Ectodermal cell (in vitro differentiated cells): ENCODE results near the gene PCDH10. TPM values are rescaled to one million over a fixed set of nuclear protein-coding genes. Genes with fewer than 3 reads are reported as not detected.

Experiments
- H3K27ac ChIP-seq: 2 replicates; pipeline ENCODE4 v1.7.0; 2013; ENCODE audit warnings: mild to moderate bottlenecking, low read depth, low read length; ENCODE audit not compliant: insufficient read depth, poor library complexity, severe bottlenecking
- H3K27me3 ChIP-seq: 2 replicates; pipeline ENCODE4 v1.7.0; 2013; ENCODE audit warnings: mild to moderate bottlenecking, low read length; ENCODE audit not compliant: insufficient read depth, control insufficient read depth, poor library complexity, severe bottlenecking
- H3K36me3 ChIP-seq: one replicate; pipeline ENCODE4 v1.7.0; 2013; ENCODE audit warnings: low read length; ENCODE audit not compliant: control insufficient read depth, insufficient read depth
- H3K4me1 ChIP-seq: one replicate; pipeline ENCODE4 v1.7.0; 2013; ENCODE audit warnings: low read length; ENCODE audit not compliant: control insufficient read depth, insufficient read depth
- H3K4me3 ChIP-seq: 2 replicates; pipeline ENCODE4 v1.7.0; 2013; ENCODE audit warnings: low read depth, low read length, control low read depth; ENCODE audit not compliant: insufficient read depth
- H3K9me3 ChIP-seq: 2 replicates; pipeline ENCODE4 v1.7.0; 2013; ENCODE audit warnings: mild to moderate bottlenecking, low read length, moderate library complexity; ENCODE audit not compliant: control insufficient read depth
- WGBS, 2 experiments: methylation state at CpG; one replicate each; pipeline ENCODE4 v1.1.7; 2013; ENCODE audit warnings: missing lambda C conversion rate in 2 of 2; 5-methylcytosine and 5-hydroxymethylcytosine counted together
- polyA plus RNA-seq, 4 experiments: library from polyadenylated mRNA; stranded (reverse); fragments of 50-300 nt; gene quantifications; one replicate each; pipeline ENCODE4 v1.2.3, GENCODE V29; 2013

The PCDH10 gene, protein sequence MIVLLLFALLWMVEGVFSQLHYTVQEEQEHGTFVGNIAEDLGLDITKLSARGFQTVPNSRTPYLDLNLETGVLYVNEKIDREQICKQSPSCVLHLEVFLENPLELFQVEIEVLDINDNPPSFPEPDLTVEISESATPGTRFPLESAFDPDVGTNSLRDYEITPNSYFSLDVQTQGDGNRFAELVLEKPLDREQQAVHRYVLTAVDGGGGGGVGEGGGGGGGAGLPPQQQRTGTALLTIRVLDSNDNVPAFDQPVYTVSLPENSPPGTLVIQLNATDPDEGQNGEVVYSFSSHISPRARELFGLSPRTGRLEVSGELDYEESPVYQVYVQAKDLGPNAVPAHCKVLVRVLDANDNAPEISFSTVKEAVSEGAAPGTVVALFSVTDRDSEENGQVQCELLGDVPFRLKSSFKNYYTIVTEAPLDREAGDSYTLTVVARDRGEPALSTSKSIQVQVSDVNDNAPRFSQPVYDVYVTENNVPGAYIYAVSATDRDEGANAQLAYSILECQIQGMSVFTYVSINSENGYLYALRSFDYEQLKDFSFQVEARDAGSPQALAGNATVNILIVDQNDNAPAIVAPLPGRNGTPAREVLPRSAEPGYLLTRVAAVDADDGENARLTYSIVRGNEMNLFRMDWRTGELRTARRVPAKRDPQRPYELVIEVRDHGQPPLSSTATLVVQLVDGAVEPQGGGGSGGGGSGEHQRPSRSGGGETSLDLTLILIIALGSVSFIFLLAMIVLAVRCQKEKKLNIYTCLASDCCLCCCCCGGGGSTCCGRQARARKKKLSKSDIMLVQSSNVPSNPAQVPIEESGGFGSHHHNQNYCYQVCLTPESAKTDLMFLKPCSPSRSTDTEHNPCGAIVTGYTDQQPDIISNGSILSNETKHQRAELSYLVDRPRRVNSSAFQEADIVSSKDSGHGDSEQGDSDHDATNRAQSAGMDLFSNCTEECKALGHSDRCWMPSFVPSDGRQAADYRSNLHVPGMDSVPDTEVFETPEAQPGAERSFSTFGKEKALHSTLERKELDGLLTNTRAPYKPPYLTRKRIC
- 10.5 TPM for polyA plus RNA-seq (2013, experiment 1 of 4)
- 10.5 TPM for polyA plus RNA-seq (2013, experiment 2 of 4)
- 7.4 TPM for polyA plus RNA-seq (2013, experiment 3 of 4)
- 8.4 TPM for polyA plus RNA-seq (2013, experiment 4 of 4)

DNA sequence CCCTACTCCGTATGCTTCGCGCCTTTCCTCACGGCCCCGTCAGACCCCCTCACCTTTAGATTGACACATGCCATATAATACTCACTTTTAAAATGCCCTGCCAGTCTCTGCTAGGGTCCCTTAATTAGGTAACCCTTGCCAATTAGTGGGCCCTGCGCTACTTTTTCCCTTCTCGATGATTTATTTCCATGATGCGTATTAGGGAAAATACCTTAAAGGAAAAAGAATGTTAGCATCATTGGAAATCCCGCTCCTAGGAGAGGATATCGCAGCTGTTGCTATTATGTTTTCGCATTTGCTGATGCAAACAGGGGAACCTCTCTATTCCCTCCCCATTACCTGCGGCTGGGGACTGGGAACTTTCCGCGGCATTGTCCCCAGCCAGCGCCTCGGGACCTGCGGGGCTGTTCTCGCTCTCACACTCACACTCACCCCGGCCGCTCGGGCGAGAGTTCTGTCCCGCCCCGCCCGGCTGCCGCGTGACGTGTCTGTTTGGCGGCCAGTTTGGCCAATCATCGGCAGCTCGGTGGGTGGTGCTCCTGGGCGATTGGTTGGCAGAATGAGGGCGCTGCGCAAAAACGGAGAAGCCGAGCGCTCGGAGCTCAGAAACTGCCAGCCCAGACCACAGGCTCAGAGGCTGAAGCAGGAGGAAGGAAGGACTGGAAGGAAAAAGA lies at the start of gene PCDH10:
PCDH10 (plus strand) TSS at position 605 of the 674 bp plus-strand sequence. CDS start 847 bp downstream, outside the sequence.
- Histone ChIP-seq H3K36me3 (no peaks in the 10 kb centered on the region), H3K27me3 (peaks cover 81% of the 10 kb centered on the region), H3K9me3 (no peaks in the 10 kb centered on the region), H3K27ac (no peak within 1 kb of the TSS), H3K4me1 (peaks cover 32% of the 10 kb centered on the region), H3K4me3 (peak within 1 kb of the TSS; percentile 54)
- WGBS, 2 experiments, result 0 to 1% methylated on average over 38 of the region's 38 CpGs

DNA sequence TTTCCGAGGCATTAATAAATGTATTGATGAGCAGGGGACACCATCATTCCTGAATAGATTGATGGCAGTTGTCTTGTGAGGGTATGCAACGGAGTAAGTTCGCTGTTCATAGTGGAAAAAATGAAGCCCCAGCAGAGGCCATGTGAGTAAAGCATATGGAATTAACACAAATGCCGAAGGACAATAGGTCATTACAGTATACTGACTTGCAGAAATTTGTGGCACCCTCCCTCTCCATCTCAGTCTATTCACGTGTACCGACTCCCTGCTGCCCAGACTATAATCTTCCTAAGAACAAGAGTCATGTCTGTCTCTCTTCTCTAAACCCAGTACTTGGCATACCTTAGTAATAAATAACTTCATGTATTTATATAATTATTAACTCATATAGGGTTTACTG lies 47.1 kb upstream of the PCDH10 start:
- H3K9me3 ChIP-seq, result no peaks in the 10 kb centered on the region

DNA sequence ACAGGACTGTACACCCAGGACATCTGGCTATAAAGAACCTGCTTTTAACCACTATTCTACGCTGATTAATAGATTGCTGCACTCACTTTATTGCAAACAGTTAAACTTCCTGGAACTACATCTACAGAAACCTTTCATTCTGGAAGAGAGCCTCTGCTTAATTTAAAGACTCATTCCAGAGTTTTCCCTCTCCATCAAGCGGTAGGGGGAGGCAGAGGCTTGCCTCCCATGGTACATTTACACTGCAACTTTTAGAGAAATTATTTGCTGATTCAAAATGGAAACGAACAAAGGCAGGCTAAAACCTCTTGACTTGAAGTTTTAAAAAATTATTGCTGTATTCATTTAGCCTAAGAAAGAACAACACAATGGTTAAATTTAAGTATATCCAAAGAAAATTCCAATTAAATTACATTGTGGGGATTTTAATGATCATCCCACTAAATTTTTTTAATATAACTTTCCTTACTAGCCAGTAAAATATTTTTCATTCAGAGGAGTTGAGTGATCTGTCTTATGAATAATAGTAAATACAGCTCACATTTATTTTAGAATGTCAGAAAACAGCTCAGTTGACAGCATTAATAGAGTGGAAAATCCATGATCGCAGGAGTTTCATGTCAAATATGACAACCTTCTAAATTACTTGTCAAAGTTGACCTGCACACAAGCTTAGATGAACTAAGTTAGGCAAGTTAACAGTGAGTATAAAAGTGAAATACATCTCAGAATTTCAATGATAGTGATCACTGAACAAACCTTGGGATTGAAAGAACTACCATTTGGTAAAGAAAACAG lies 46.3 kb upstream of the PCDH10 start:
- H3K4me1 ChIP-seq, result no peaks in the 10 kb centered on the region
- no peaks in the 10 kb centered on the region for H3K36me3 ChIP-seq
- no peak overlapping the region for H3K27ac ChIP-seq
- H3K4me3 ChIP-seq, result no peak overlapping the region
- WGBS, 2 experiments, result 79 to 93% methylated on average over 3 to 4 of the region's 4 CpGs
- no peaks in the 10 kb centered on the region for H3K9me3 ChIP-seq
- no peaks in the 10 kb centered on the region for H3K27me3 ChIP-seq

More for the DNA sequence above, 47.1 kb upstream of the PCDH10 start:
- Histone ChIP-seq H3K4me1 (no peaks in the 10 kb centered on the region), H3K4me3 (no peak overlapping the region), H3K27ac (no peak overlapping the region), H3K27me3 (no peaks in the 10 kb centered on the region), H3K36me3 (no peaks in the 10 kb centered on the region)
- 87 to 89% methylated on average over 6 of the region's 6 CpGs for whole genome bisulfite sequencing, 2 experiments

DNA sequence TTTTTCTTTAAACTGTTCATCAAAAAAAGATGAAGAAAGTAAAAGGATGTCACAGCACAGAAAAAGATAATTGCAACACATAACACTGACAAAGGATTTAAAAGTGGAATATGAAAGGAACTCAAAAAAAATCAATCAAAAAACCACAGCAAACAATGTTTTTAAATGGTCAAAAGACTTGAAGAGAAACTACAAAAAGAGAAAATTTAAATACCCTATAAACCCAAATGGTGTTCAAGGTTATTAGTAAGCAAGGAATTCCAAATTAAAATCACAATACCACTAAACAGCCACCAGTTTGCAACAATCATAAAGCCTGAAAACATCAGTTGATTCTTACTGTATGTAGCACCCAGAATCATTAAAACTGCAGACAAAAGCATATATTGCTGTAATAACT lies 36.5 kb upstream of the PCDH10 start:
- no peaks in the 10 kb centered on the region for H3K36me3 ChIP-seq
- no peak overlapping the region for H3K27ac ChIP-seq
- no peaks in the 10 kb centered on the region for H3K4me1 ChIP-seq
- no peaks in the 10 kb centered on the region for H3K9me3 ChIP-seq
- no peaks in the 10 kb centered on the region for H3K27me3 ChIP-seq
- no peak overlapping the region for H3K4me3 ChIP-seq

DNA sequence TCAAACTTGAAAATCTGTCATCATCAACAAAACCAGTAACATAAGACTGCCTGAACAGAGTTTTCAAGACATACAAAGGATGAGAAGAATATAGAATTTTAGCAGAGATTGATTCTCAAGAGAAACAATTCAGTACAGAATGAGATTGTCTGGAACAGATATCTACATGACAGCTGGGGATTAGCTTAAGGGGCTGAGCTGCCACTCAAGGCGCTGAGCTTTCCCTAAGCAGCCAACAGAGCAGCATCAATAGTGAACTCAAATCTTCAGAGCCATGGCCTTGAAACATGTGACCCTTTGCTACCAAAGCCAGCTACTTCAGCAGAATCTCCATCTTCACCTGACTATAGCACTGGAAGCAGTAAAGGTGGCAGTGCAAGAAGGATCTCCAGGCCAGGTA lies 24.3 kb upstream of the PCDH10 start:
- Histone ChIP-seq H3K4me3 (no peak overlapping the region), H3K4me1 (no peaks in the 10 kb centered on the region), H3K36me3 (no peaks in the 10 kb centered on the region), H3K27ac (no peak overlapping the region), H3K27me3 (no peaks in the 10 kb centered on the region), H3K9me3 (no peaks in the 10 kb centered on the region)
- 98 to 100% methylated on average over 1 of the region's 1 CpG for WGBS, 2 experiments

DNA sequence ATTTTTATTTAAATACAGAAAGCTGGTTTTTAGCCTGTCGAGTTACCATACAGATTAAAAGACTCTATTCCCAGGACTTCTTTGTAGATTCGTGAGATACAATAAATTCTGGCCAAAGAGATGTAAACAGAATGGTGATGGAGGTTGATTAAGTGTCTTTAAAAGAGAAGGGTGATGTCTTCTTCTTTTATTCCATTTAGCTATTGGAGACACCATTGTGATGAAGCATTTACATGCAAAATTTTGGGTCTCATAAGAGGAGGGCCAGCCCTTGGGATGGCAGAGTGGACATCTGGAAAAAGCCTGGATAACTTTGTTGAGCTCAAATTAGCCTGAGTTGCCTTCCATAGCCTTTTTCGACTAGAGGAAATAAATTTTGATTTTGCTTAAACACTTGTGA lies 21.6 kb upstream of the PCDH10 start:
- Histone ChIP-seq H3K36me3 (no peaks in the 10 kb centered on the region), H3K4me3 (no peak overlapping the region), H3K27ac (no peak overlapping the region), H3K9me3 (no peaks in the 10 kb centered on the region), H3K4me1 (peaks cover 4% of the 10 kb centered on the region), H3K27me3 (no peaks in the 10 kb centered on the region)
- 90 to 97% methylated on average over 2 to 3 of the region's 3 CpGs for WGBS, 2 experiments

DNA sequence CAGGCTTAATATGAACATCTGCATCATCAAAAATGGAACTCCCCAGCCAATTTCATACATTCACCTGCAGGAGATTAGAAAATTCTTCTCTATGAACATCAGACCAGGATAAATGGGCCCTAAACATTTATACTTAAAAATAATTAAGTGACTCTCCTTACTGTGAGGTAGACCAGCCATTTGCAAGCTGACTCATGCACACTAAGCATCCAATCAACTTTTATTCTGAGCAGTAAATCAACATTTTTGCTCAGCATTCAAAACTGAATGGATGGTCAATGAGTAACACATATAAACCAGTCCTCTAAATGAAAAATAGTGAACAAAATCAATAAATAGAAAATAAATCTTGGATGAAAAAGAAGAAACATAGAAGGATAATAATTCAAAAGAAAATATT lies 19.9 kb upstream of the PCDH10 start:
- Histone ChIP-seq H3K4me3 (no peak overlapping the region), H3K9me3 (no peaks in the 10 kb centered on the region), H3K27ac (no peak overlapping the region)

DNA sequence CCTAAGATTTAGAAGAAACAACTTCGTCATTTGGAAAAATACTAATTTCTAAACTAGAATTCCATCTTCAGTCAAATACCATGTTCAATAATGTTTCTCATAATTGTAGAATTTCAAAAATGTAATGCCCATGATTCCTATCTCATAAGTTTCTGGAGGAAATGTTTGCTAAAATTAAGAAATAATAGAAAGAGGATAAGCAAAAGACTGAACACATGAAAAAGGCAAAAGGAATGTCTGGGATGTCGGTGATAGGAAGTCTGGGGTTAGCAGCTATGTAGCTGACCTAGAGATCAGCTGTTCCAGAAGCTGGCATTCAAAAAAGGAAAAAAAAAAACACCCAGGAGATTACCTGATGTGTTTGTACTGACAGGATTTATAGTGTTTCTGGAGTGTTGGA lies 18.9 kb upstream of the PCDH10 start:
- Histone ChIP-seq H3K9me3 (no peaks in the 10 kb centered on the region), H3K27ac (no peak overlapping the region), H3K36me3 (no peaks in the 10 kb centered on the region), H3K4me3 (no peak overlapping the region), H3K27me3 (no peaks in the 10 kb centered on the region), H3K4me1 (peaks cover 4% of the 10 kb centered on the region)
- 88 to 93% methylated on average over 2 of the region's 2 CpGs for whole genome bisulfite sequencing, 2 experiments

More for the DNA sequence above, 19.9 kb upstream of the PCDH10 start:
- H3K4me1 ChIP-seq, result peaks cover 4% of the 10 kb centered on the region
- no peaks in the 10 kb centered on the region for H3K27me3 ChIP-seq
- no peaks in the 10 kb centered on the region for H3K36me3 ChIP-seq

DNA sequence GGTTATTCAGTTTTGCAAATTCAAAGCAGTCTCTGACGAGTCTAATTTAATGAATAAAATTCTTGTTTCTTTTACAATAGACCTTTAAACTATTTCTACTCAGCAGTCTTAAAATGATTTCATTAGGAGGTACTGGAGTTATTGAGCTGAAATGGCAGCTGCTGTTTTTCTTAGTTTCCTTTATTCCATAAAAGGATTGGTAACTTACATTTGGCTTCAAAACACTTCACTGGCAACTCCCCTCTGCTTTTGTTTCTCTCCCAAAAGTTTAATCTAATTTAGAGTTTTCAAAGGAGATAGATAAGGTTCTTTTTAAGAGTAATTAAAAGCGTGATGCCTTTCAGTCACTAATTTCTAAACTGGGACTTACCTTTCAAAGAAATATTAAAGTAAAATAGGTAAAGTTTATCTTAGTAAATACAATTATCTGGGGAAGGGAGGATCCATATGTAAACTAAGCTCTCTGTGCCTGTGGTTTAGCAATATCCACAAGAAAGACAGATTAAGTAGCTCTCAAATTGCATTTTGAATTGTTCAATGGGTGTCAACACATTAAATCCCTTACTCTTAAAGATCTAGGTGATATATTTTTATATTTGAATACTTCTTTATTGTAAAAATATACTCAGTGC lies 17.1 kb upstream of the PCDH10 start:
- H3K27ac ChIP-seq, result no peak overlapping the region

More for the DNA sequence above, 17.1 kb upstream of the PCDH10 start:
- Histone ChIP-seq H3K4me3 (no peak overlapping the region), H3K9me3 (no peaks in the 10 kb centered on the region), H3K4me1 (peaks cover 4% of the 10 kb centered on the region), H3K36me3 (no peaks in the 10 kb centered on the region), H3K27me3 (no peaks in the 10 kb centered on the region)
- WGBS, 2 experiments, result 0% methylated on average over 1 of the region's 2 CpGs; no CpG with 5 or more reads in 1 of the 2 experiments
